IMR-90 (cell line): ENCODE results near the gene ETS1. TPM values are rescaled to one million over a fixed set of nuclear protein-coding genes. Genes with fewer than 3 reads are reported as not detected.

Source experiments
- ATAC-seq: fragments of 200-7000 bp; cut with Tn5 transposase; 2 replicates; pipeline ENCODE4 v1.9.1; 2020; ENCODE audit warnings: low read depth, mild to moderate bottlenecking, moderate library complexity
- BruUV-seq: library from RNA; stranded (reverse); fragments of 400-500 nt; replicated peaks from 2 replicates; lab custom pipeline; 2021; lab: Mats Ljungman, UMichigan
- CTCF ChIA-PET: fragments of 300-600 bp; formaldehyde crosslinking; extraction: SDS; loops from one replicate; lab custom pipeline; 2021; ENCODE audit warnings: antibody characterized with exemption; lab: Yijun Ruan, JAX
- POLR2A ChIA-PET: fragments of 300-600 bp; sonication (Branson Sonifier 250); formaldehyde crosslinking; loops from one replicate; lab custom pipeline; 2022; ENCODE audit warnings: antibody characterized with exemption; ENCODE audit not compliant: unreplicated experiment; lab: Charles Lee
- DNase-seq: peaks from one replicate; pipeline ENCODE4 v3.0.0; 2013
- H2AFZ ChIP-seq: replicated peaks from 2 replicates; pipeline ENCODE3; 2013; ENCODE audit warnings: low read length, mild to moderate bottlenecking; ENCODE audit not compliant: poor library complexity
- H2AK5ac ChIP-seq: 2 replicates; pipeline ENCODE4 v1.6.1; 2013; ENCODE audit warnings: low read depth, low read length, inconsistent platforms
- H2AK9ac ChIP-seq: replicated peaks from 2 replicates; pipeline ENCODE3; 2013; ENCODE audit warnings: mild to moderate bottlenecking, low read depth, low read length, moderate library complexity; ENCODE audit not compliant: poor library complexity
- H2BK120ac ChIP-seq: 2 replicates; pipeline ENCODE4 v1.6.1; 2013; ENCODE audit warnings: low read depth, low read length, inconsistent platforms
- H2BK15ac ChIP-seq: 3 replicates; pipeline ENCODE4 v1.6.1; 2013; ENCODE audit warnings: low read depth, low read length, inconsistent platforms
- H2BK20ac ChIP-seq: 2 replicates; pipeline ENCODE4 v1.6.1; 2013; ENCODE audit warnings: low read depth, mild to moderate bottlenecking, inconsistent platforms, low read length, moderate library complexity
- H2BK5ac ChIP-seq: 2 replicates; pipeline ENCODE4 v1.6.1; 2013; ENCODE audit warnings: mild to moderate bottlenecking, low read depth, low read length, inconsistent platforms; ENCODE audit not compliant: poor library complexity, severe bottlenecking
- H3K14ac ChIP-seq: replicated peaks from 2 replicates; pipeline ENCODE4 v1.6.1; 2013; ENCODE audit warnings: low read depth, low read length, inconsistent platforms
- H3K18ac ChIP-seq: 2 replicates; pipeline ENCODE4 v1.6.1; 2013; ENCODE audit warnings: low read depth, low read length, control low read depth
- H3K23ac ChIP-seq: 2 replicates; pipeline ENCODE4 v1.6.1; 2013; ENCODE audit warnings: low read depth, low read length, inconsistent platforms
- H3K27ac ChIP-seq: 2 replicates; pipeline ENCODE4 v1.5.1; 2013; ENCODE audit warnings: mild to moderate bottlenecking, control low read depth, low read length; ENCODE audit not compliant: insufficient read depth
- H3K27me3 ChIP-seq: 2 replicates; pipeline ENCODE4 v1.6.1; 2013; ENCODE audit warnings: low read length; ENCODE audit not compliant: control insufficient read depth, insufficient read depth
- H3K36me3 ChIP-seq: 2 replicates; pipeline ENCODE4 v1.6.1; 2013; ENCODE audit warnings: low read length, mixed read lengths; ENCODE audit not compliant: control insufficient read depth, insufficient read depth
- H3K4ac ChIP-seq: 2 replicates; pipeline ENCODE4 v1.6.1; 2013; ENCODE audit warnings: low read depth, low read length, inconsistent platforms
- H3K4me1 ChIP-seq: 2 replicates; pipeline ENCODE4 v1.6.1; 2013; ENCODE audit warnings: low read length, mixed read lengths; ENCODE audit not compliant: control insufficient read depth, insufficient read depth
- H3K4me2 ChIP-seq: 2 replicates; pipeline ENCODE4 v1.6.1; 2013; ENCODE audit warnings: low read depth, mild to moderate bottlenecking, control low read depth, low read length, moderate library complexity
- H3K4me3 ChIP-seq: 2 replicates; pipeline ENCODE4 v1.5.1; 2013; ENCODE audit warnings: low read depth, mild to moderate bottlenecking, control low read depth, low read length, moderate library complexity; ENCODE audit not compliant: insufficient read depth
- H3K56ac ChIP-seq: 2 replicates; pipeline ENCODE4 v1.6.1; 2013; ENCODE audit warnings: low read length, inconsistent platforms; ENCODE audit not compliant: insufficient read depth; ENCODE audit errors: extremely low read depth
- H3K79me1 ChIP-seq, 2 experiments: 2 replicates each; pipeline ENCODE4 v1.6.1; 2013; ENCODE audit warnings: low read length in 2 of 2, inconsistent platforms in 1 of 2, low read depth in 1 of 2
- H3K9ac ChIP-seq: 2 replicates; pipeline ENCODE4 v1.6.1; 2013; ENCODE audit warnings: low read depth, low read length, control low read depth
- H3K9me1 ChIP-seq: 2 replicates; pipeline ENCODE4 v1.6.1; 2013; ENCODE audit warnings: low read length, inconsistent platforms; ENCODE audit not compliant: insufficient read depth
- H3K9me3 ChIP-seq: 2 replicates; pipeline ENCODE4 v1.6.1; 2013; ENCODE audit warnings: low read length; ENCODE audit not compliant: control insufficient read depth, insufficient read depth
- H4K20me1 ChIP-seq: 2 replicates; pipeline ENCODE4 v1.6.1; 2013; ENCODE audit warnings: low read length, inconsistent platforms; ENCODE audit not compliant: insufficient read depth
- H4K5ac ChIP-seq: 2 replicates; pipeline ENCODE4 v1.6.1; 2013; ENCODE audit warnings: mild to moderate bottlenecking, low read depth, low read length, control low read depth
- H4K8ac ChIP-seq, 2 experiments: 2 replicates each; pipeline ENCODE4 v1.6.1; 2013; ENCODE audit warnings: low read depth in 2 of 2, low read length in 2 of 2, control low read depth in 1 of 2, inconsistent platforms in 1 of 2
- H4K91ac ChIP-seq: 2 replicates; pipeline ENCODE4 v1.6.1; 2013; ENCODE audit warnings: low read depth, low read length, inconsistent platforms; ENCODE audit not compliant: insufficient read depth
- BHLHE40 ChIP-seq: fragments of 150-350 bp; IDR thresholded peaks from 2 replicates; pipeline ENCODE4 v1.6.1; 2016; ENCODE audit warnings: mild to moderate bottlenecking, low read depth, low read length
- CEBPB ChIP-seq: IDR thresholded peaks from 2 replicates; pipeline ENCODE4 v1.6.1; 2012; ENCODE audit warnings: low read depth, low read length, improper control_type of control experiment
- CHD1 ChIP-seq: IDR thresholded peaks from 2 replicates; pipeline ENCODE4 v1.6.1; 2012; ENCODE audit warnings: low read depth, low read length, improper control_type of control experiment
- CTCF ChIP-seq: conservative IDR thresholded peaks from 2 replicates; pipeline ENCODE4 v1.5.1; 2012; ENCODE audit warnings: mild to moderate bottlenecking, low read depth, low read length, improper control_type of control experiment
- MXI1 ChIP-seq: IDR thresholded peaks from 2 replicates; pipeline ENCODE4 v1.6.1; 2012; ENCODE audit warnings: low read depth, mild to moderate bottlenecking, low read length, moderate library complexity, borderline replicate concordance
- SMC3 ChIP-seq: fragments of 150-350 bp; IDR thresholded peaks from 2 replicates; pipeline ENCODE4 v1.6.1; 2016; ENCODE audit warnings: low read depth, mild to moderate bottlenecking, antibody characterized with exemption, low read length, moderate library complexity
- USF2 ChIP-seq: fragments of 150-350 bp; IDR thresholded peaks from 2 replicates; pipeline ENCODE4 v1.6.1; 2017; ENCODE audit warnings: mild to moderate bottlenecking, antibody characterized with exemption, low read length, low read depth
- WGBS, 2 experiments: methylation state at CpG; one replicate each; pipeline versions ENCODE4 v1.1.5 to v1.1.7; 2013; ENCODE audit warnings: missing lambda C conversion rate in 2 of 2; ENCODE audit not compliant: insufficient read length in 1 of 2; ENCODE audit errors: extremely low coverage in 2 of 2; 5-methylcytosine and 5-hydroxymethylcytosine counted together
- dilution Hi-C: fragments of 300-500 bp; cut with HindIII; formaldehyde crosslinking; loops from one replicate; pipeline ENCODE4 v1.14.3; 2018; ENCODE audit warnings: low sequenced_read_pairs; ENCODE audit not compliant: unreplicated experiment
- in situ Hi-C: fragments of 300-500 bp; cut with MboI; formaldehyde crosslinking; loops from 3 replicates; pipeline ENCODE4 v1.14.3; 2019; ENCODE audit warnings: low sequenced_read_pairs, inconsistent platforms, mixed read lengths
- intact Hi-C: fragments of 100-400 bp; cut with micrococcal nuclease; formaldehyde crosslinking; loops from 2 replicates; pipeline ENCODE4 v1.10.0; 2022
- polyA plus RNA-seq, 3 experiments: library from polyadenylated mRNA; depleted of rRNA; stranded (reverse); fragments of >200 nt; gene quantifications; 2 replicates each; pipeline ENCODE4 v1.2.3, GENCODE V29; 2012; ENCODE audit warnings: low replicate concordance in 1 of 3
- total RNA-seq: library from RNA; depleted of rRNA; stranded (reverse); fragments of >200 nt; gene quantifications from 2 replicates; pipeline ENCODE4 v1.2.3, GENCODE V29; 2012

ETS1 gene
- total and polyA plus RNA-seq, 2 of the 4 experiments (the other 2 are of a cell fraction), result 41.2 to 56.3 TPM

- H3K4me2 ChIP-seq, result no peak overlapping the region
- CTCF ChIA-PET, result no interaction called here
These were observed 27.7 kb upstream of the ETS1 start for GRCh38 chr11:128615076-128615475.

More at GRCh38 chr11:128615076-128615475, 27.7 kb upstream of the ETS1 start:
- POLR2A ChIA-PET, result no interaction called here
- intact Hi-C loops, result no loop called here
- H2AFZ ChIP-seq, result peak overlapping the region; percentile 28
- H3K27ac ChIP-seq, result no peak overlapping the region
- ATAC-seq (peak; percentile 17; the same call in 1 of the 2 replicates), DNase-seq (no peak)
- no peak overlapping the region for H3K4ac ChIP-seq
- no peak overlapping the region for H2BK20ac ChIP-seq
- H4K91ac ChIP-seq, result no peak overlapping the region
- in situ Hi-C loops, result no loop called here
- no peaks in the 10 kb centered on the region for H4K20me1 ChIP-seq
- H3K4me3 ChIP-seq, result no peak overlapping the region
- WGBS, 2 experiments, result 51% methylated on average over 5 of the region's 11 CpGs; no CpG with 5 or more reads in 1 of the 2 experiments
- no peak overlapping the region for H3K18ac ChIP-seq
- no peaks in the 10 kb centered on the region for H3K4me1 ChIP-seq
- no peaks in the 10 kb centered on the region for H3K36me3 ChIP-seq
- H3K79me1 ChIP-seq, result no peaks in the 10 kb centered on the region
- H3K9me1 ChIP-seq, result no peaks in the 10 kb centered on the region; the same call in 1 of the 2 replicates
- TF ChIP-seq SMC3 (no peak), CTCF (no peak), BHLHE40 (no peak), CHD1 (no peak), USF2 (no peak), MXI1 (no peak), CEBPB (no peak)
- no peak overlapping the region for H3K14ac ChIP-seq
- no peak overlapping the region for H2AK9ac ChIP-seq
- H3K9ac ChIP-seq, result no peak overlapping the region
- H3K56ac ChIP-seq, result no peak overlapping the region
- H3K27me3 ChIP-seq, result peaks cover 29% of the 10 kb centered on the region
- H3K9me3 ChIP-seq, result no peaks in the 10 kb centered on the region
- no peak overlapping the region for H2BK120ac ChIP-seq
- dilution Hi-C loops, result no loop called here
- no peak overlapping the region for H3K23ac ChIP-seq
- H2AK5ac ChIP-seq, result no peak overlapping the region
- no peak overlapping the region for H4K8ac ChIP-seq
- no peak overlapping the region for H2BK15ac ChIP-seq
- H4K5ac ChIP-seq, result no peak overlapping the region
- no peak overlapping the region for H2BK5ac ChIP-seq
- no TSS peak for BruUV-seq
